ENCODE data around the gene COL4A1.

The COL4A1 gene

GRCh38 chr13:110109910-110110309, 197.0 kb downstream of the COL4A1 start:
- DNase-seq (ENCODE audit: low read depth), result peak; percentile 83

DNA sequence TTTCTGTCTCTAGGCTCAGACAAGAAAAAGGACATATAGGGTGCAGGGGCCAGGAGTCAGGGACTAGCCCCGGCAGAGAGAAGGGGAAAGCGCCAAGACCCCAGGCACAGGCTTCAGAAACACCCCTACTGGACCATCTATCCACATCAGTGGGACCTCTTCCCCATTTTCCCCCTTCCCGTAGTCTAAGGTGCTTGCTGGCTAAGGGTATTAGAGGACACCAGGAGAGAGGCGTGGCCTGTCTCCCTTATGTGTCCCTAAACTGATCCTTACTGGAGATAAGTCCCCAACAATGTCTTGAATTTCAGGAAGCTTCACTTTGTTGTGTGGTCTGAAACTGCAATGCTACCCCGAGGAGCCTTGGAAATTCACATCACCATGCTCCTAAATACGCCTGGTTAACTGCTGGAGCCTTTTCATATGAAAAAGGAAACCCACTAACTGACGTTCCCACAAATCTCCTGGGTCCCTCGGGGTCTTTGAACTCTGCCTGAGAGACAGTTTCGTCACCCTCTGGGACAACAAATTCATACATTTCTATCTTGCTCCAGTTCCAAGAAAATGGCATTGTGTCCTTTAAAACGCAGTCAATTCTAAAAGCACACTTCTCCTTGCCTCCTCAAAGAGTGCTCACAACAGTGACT, 197.7 kb downstream of the COL4A1 start:
- no peak for DNase-seq (ENCODE audit: low read depth)

DNA sequence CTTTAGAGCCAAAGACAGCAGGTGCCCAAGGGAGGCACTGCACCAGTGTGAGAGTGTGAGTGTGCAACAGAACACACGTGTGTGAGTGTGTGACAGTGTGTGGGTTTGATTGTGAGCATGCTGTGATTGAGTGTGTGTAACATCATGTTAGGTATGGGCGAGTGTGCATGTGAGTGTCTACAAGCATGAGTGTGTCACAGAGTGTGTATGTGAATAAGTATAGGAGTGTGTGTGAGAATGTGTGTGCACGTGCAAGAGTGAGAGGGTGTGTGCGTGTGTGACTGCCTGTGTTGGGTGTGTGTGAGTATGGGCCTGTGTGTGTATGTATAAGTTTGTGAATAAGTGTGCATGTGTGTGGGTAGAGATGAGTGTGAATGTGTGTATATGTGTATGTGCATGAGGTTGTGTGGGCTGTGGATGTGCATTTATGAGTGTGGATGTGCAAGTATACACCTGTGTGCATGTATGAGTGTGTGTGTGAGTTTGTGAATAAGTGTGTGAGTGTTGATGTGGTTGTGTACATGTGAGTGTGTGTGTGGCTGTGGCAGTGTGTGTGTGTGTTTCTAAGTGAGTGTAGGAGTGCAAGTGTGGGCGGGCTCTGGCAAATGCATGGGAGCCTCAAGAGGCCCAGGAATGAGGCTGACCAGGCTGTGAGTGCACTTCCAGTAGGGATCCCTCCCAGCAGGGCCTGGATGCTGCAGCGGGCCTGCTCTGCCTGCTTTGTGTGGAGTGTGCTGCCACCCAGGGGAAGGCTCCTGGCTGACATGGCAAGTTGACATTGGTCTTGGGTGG, 198.4 kb downstream of the COL4A1 start:
- DNase-seq (ENCODE audit: low read depth), result peak; percentile 70

DNA sequence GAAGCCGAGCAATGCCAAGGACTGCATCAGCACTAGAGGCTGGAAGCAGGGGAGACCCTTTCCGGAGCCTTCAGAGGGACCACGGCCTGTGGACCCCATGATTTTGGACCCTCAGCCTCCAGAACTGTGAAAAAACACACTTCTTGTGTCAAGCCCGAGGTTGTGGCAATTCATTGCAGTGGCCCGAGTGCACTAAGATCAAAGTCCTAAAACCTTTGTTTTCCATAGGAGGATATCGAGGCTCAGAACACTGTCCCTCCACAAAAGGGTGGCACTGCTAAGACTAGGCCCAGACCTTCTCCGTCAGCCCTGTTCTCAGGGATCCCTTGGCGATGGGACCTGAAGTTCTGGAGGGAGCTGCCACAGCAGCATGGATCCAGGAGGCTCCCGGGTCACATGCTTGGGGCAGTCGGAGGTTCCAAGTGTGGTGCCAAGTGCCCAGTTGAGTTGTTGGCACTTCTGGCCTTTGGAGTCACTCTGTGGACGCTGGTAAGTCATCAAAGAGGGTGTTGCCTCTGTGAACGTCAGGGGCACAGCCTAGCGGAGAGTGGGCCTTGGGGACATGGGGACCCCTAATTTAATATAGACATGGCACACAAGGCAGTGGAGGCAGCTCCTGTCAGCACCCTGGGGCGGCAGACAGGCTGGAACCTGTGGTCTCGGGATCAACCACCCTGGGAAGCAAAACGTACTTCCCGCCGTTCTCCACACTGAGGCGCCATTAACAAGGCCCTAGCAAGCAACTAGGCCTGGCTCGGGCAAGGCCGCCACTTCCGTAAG, 199.2 kb downstream of the COL4A1 start:
- no peak for DNase-seq (ENCODE audit: low read depth)

GRCh38 chr13:110106726-110107125, 200.2 kb downstream of the COL4A1 start:
- DNase-seq (ENCODE audit: low read depth), result no peak

DNA sequence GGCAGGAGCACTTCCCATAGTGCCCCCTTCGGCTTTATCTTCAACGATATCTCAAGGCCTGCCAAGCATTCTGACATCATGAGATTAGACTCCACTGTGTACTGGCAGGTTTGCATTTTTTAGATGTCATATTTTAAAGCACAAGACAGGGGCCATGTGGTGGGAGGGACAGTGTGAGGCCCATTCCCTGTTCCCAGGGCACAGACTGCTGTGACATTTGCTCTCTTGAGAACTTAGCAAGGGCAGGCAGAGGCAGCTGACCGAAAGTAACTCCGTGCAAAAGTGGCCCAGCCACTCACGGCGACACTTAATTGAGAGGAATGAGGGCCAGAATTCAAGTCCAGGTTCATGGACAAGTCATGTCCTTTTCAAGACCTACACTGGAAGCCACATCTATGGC, 201.8 kb downstream of the COL4A1 start:
- no peak for DNase-seq (ENCODE audit: low read depth)

- DNase-seq (ENCODE audit: low read depth), result no peak
These were observed 203.4 kb downstream of the COL4A1 start for GRCh38 chr13:110103534-110103933.

GRCh38 chr13:110103026-110103425, 203.9 kb downstream of the COL4A1 start:
- no peak for DNase-seq (ENCODE audit: low read depth)

- DNase-seq (ENCODE audit: low read depth), result no peak
These were observed 204.9 kb downstream of the COL4A1 start for GRCh38 chr13:110102053-110102452.

DNA sequence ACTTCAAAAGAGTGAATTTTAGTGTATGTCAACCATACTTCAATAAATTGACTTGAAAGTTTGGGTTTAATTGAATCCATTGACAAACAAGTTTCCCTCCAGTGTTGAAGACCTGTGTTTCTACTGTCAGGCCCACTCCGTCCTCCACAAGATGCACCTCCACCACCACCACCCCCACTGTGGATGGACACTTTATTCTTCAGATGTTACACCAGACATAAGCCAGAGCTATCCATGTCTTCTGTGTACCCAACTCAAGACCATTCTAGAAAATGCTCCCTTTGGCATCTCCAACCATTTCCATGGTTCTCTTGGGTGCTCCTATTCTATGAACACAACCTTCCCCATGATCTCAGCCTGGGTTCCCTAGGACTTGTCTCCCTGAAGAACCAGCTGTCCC, 207.0 kb downstream of the COL4A1 start:
- DNase-seq (ENCODE audit: low read depth), result no peak
